ENCODE measurements around the gene SLC25A21. TPM values are rescaled to one million over a fixed set of nuclear protein-coding genes. Genes with fewer than 3 reads are reported as not detected.
"Not testable (repeated sequence)": the region's sequence is repeated elsewhere in the genome, so short reads cannot be mapped to it uniquely, and the experiment has no call there.

Gene SLC25A21
- total RNA-seq, 1 donor from 2014 or later, result not detected

DNA sequence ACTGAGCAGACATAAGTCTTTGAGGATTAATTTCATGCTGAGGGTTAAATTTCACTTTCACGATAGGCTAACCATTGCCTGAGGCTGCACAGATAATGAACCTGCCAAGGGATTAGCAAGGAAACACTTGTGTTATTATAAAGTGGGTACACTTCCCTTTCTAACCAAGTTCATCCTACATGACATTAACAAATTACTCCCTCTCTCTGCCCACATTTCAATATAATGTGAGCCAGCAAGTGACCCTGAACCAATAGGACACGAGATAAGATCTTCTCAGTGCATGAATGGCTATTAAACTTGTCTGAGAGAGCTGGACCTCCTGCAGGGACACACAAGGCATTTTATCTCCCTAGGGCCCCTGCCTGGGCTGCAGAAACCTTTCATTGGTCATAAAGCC is 337.3 kb downstream of the SLC25A21 start:
- DNase-seq (ENCODE audit: low spot score), result no peak

DNA sequence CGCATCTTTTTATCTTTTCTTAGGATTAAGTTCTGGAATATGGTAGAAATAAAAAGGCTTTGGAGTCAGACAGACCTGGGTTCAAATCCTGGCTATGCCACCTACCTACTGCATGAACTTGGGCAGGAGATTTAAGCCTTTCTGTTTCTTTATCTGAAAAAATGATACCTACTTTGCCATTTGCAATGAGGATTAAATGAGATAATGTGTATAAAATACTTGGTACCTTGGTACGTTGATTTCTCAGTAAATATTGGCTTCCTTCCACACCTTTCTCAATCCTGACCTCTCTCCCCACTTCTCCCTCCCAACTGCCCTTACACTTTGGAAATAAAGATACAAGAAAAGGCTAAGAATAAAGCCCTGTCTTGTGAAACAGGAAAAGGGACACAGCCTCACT is 338.1 kb downstream of the SLC25A21 start:
- no peak for DNase-seq (ENCODE audit: low spot score)

DNA sequence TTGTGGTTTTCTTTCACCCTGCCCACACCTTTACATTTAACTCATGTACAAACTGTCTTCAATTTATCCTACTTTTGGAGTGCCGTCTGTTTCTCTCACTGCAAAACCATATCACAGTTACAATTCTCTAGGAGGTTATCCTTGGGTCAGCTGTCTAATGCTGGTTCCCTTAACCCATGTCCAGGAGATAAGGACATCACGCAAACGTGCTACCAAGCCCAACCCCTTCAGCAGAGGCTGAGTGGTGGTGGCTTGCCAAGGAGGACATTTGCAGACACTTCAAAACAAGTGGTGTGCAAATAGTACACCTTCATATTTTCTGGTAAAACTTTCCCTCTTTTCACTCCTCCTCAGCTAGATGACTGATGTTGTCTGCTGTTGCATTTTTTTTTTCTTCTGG is 342.9 kb downstream of the SLC25A21 start:
- DNase-seq (ENCODE audit: low spot score), result no peak

DNA sequence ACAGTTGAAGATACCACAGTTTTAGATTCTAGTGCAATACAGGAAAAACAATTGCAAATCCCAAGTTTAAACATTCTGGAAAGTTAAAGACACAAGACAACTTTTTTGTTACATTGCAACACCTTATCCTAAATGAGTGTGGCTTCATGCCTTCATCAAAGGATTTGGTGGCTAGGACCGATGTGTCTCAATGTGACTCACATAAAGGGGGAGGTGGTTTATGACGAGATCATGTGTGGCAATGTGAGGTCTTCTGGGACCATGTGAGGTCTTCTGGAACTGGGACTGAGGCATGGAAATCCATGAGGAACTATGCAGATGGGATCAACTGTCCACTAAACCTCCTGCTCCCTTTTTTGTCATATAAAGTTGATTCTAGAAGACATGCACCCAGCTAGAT is 344.5 kb downstream of the SLC25A21 start:
- DNase-seq (ENCODE audit: low spot score), result no peak

DNA sequence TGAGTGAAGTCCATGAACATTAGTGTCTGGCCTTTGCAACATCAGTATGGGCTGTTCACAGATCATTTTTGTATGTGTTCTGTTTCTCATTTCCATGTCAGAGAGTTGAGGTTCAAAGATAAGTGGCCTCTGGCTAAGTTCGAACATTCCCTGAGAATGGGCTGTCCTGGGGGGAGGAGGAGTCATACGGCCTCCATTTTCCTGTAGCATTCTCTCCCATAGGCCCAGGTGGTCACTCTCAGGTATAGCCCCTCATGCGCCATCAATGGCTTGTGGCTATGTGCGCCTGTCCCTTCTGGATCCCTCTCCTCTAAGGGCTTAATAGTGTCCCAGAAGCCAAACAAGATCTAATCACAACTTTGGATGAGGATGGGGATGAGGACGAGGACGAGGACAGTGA is 345.8 kb downstream of the SLC25A21 start:
- no peak for DNase-seq (ENCODE audit: low spot score)

DNA sequence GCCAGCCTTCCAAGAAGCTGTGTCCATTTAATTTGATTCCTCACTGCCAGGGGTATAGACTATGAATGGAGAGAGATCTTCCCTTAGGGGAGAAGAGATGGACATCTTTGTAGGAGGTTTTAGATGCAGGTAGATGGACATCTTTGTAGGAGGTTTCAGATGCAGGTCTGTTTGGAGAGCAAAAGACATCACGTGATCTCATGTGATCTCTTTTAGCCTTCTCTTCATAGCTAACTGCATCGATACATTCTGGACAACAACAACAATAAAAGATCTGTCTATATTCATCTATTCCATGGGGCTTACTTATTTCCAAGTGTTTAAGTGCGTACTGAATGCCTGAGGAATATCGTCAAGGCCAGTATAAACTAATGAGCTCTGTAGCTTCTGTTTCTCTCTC is 347.6 kb downstream of the SLC25A21 start:
- no peak for DNase-seq (ENCODE audit: low spot score)

DNA sequence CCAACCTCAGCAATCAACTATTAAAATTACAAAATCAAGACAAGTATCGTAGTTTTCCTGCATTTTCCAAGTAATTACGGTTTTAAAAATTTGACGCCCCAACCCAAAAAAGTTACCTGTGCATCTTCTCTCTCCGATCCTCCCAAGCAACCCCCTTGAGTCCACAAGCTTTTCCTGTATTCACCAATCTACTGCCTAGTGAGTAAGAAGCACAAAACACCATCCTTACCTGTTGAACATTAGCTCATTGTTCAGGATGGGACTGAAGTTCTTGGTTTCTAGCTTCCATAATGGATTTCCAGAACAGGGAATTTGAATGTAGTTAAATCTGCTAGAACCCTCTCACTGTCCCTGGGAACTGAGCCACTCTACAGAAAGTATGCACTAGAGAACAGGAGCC is 348.8 kb downstream of the SLC25A21 start:
- no peak for DNase-seq (ENCODE audit: low spot score)

DNA sequence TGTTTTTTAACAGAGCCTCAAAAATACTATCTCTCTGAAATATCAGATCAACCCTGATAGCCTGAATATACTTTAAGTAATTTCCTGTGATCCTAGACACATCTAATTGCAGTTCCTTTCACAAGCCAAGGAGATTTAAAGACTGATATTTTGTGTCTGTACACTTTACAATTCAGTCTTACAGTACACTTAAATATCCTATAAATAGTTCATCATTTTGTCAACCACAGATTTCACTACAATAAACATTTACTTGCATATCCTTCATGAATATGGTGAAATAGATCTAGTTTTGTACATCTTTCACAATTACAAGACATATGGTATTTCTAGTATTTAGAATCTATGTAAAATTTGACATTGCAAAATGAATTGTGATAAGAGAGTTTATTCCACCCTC is 349.7 kb downstream of the SLC25A21 start:
- DNase-seq (ENCODE audit: low spot score), result no peak

DNA sequence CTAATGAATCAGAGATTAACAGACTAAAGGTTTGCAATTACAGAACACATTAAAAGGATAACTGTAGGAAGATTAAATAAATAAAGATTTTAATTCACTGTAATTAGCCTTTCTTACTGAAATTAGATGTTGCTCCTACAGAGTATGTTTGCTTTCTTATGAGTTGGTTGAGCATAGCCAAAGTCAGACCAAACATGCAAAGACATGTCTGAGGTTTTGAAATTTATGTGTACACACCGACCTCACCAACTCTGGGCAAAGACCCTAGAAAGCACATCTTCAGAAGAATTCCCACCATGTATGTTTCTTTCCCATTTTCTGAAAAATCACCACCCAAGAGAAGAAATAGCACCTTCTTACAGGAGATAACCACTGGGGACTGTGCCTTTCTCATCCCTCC is 351.5 kb downstream of the SLC25A21 start:
- DNase-seq (ENCODE audit: low spot score), result no peak

DNA sequence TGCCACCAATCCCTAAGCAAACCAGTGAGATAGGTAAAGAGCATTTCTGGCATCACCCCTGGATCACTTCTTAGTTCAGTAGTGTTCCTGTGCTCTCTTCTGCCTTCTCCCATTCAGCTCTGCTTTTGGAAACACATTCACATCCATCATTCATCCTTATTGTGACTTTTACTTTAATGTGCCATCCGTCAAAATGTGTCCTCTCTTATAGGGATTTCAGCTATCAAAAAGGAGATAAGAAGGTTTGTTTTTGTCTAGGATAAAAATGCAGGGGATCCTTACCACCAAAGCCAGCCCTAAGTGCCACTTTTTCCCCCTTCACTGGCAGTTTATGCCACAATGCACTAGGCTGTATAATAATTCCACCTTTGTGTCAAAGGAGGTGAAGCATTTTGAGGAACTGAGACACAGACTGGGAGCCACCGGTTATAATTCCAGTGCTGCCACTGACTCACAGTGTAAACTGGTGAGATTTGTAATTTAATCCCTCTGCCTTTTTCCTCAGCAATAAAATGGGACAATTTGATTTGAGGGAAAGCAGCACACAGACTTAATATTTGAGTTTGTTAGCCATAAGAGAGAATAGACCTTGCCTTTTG is 352.2 kb downstream of the SLC25A21 start:
- DNase-seq (ENCODE audit: low spot score), result no peak

DNA sequence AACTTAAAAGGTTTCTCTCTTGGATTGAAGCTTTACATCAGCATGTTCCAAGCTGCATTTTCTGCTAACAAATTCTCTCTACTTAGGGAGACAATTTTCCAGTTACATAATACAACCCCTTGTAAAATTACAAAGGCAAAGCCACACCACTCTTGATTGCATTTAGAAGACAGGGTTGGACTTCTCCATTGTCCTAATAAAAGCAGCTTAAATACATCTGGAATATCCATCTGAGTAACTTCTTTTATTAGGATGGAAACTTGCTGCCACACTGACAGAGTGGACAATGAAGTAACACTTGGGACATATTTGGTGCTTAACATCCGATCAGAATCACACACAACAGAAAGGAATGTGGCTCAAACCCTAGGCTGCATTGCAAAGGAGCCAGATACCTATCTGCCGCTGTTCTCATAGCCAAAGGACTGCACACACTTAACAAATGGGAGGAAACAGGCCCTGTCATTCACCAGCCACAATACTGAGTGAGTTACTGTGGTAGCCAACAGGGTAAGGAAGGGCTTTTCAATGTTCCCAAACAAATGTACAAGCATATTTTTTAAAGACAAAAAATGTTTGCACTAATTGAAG is 353.5 kb downstream of the SLC25A21 start:
- no peak for DNase-seq (ENCODE audit: low spot score)

DNA sequence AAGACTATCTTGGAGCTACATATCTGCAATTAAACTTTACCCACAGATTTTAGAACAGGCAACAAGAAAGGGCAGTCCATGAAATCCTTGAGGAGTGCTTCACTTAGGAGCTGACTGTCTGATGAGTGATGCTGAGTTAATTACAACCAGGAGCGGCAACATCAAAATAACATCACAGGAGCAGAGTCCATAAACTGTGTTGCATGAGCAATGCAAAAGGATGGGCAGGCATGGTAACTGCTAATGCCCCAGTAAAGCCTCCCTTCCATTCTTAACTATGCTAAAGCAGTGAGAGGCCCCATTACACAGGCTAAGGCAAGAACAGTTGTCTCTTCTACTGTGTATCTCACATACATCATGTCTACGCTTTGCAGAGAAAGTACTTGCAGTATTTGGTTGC is 354.2 kb downstream of the SLC25A21 start:
- no peak for DNase-seq (ENCODE audit: low spot score)

DNA sequence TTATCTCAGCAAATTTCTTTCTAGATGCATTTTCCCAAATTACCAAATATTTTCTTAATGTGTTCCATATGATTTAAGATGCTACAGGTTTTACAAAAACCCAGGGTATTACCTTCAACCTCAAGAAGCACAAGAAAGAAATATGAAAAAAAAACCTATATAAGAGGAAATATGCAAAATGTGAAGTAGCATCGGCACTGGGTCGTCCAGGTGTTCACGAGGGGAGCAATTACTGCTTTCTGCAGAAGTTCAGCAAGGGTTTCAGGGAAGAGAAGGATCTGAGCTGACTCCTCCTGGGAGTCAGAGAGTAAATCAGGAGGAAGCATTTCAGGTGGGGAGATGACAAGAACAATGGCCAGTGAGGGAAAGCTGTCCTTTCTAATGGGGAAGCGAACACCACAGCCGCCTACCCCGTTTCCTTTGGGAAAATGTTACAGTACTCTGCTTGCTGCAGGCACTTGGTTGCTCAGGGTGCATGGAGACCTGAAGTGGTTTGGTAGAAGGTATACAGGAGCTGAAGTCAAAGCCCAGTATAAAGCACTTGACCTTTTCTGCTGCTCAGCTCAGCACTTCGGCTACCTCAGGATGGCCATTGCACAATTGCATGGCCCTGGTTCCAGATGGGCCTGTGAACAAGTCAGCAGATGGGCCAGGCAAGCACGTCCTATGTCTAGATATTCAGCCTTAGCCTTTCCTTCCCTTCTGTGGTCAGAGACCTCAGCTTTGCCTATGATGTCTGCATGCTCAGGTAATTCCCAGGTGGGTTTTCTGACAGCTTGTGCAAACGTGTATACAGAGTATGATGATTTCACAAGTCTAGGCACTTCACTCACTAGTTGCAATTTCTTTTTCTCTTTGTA is 355.1 kb downstream of the SLC25A21 start:
- no peak for DNase-seq (ENCODE audit: low spot score)

DNA sequence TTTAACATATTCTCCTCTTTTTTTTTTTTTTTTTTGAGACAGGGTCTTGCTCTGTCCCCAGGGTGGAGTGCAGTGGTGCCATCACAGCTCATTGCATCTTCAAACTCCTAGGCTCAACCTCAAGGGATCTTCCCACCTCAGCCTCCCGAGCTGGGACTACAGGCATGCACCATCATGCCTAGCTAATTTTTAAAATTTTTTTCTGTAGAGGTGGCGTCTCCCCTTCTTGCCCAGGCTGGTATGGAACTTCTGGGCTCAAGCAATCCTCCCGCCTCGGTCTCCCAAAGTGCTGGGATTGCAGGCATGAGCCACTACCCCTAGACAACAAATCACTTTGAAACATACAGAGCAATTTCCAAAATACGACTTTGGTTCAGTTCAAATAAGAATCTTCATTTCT is 355.9 kb downstream of the SLC25A21 start:
- DNase-seq (ENCODE audit: low spot score), result no peak

DNA sequence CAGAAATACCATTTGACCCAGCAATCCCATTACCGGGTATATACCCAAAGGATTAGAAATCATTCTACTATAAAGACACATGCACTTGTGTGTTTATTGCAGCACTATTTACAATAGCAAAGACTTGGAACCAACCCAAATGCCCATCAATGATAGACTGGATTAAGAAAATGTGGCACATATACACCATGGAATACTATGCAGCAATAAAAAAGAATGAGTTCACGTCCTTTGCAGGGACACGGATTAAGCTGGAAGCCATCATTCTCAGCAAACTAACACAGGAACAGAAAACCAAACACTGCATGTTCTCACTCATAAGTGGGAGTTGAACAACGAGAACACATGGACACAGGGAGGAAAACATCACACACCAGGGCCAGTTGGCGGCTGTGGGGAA is 357.6 kb downstream of the SLC25A21 start:
- DNase-seq (ENCODE audit: low spot score), result not testable (repeated sequence)

DNA sequence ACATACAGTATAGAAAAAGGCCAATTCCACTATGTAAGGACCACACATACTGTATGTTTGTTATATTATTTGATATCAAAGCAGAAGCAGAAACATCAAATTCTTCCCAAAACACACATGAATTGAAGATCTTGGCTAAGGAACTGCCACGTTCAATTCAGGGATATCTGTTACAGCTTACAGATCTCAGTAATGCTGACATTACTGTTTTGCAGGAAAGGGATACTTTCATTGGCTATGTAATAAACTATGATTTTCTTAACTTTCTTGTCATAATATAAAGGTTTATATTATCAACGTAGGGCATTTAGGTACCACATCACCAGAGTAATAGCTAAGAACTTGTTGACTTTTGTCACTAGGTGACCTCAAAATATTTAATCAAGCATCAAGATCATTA is 362.2 kb downstream of the SLC25A21 start:
- DNase-seq (ENCODE audit: low spot score), result no peak

DNA sequence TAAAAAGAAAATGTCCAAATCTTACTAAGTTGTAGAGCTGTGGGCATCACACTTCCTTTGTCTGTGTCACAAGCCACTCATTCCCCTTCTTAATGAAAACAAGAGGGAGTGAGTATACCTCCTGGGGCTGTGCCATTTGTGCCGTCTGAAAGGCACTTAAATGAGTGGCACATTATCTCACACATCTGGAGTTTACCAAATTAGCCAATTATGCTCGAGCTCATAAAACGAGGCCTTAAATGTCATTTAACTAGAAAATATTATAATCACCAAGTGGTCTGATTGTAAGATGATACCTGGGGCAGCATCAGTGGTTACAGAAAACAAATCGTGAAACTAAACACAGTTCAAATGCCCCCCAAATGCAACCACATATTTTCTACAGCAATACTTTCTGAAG is 364.7 kb downstream of the SLC25A21 start:
- DNase-seq (ENCODE audit: low spot score), result no peak

DNA sequence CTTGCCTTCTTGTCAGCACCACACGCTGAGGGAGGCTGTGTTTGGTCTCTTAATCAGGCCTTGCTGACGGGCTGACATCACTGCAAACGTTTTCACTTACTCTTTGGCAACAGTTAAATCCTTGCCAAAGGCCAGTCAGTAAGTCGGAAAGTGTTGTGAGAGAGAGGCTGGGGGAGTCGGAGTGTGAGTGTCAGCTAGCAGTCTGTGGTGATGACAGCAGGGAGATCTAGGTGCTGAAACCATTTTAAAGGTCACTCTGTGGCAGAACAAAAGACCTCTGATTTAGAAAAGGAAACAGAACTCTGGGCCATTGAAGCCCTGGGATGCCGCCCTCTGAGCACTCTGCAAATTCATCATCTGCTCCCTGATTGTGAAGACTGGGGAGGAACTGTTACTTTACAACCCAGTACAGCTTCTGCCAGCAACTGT is 367.3 kb downstream of the SLC25A21 start:
- DNase-seq (ENCODE audit: low spot score), result no peak

DNA sequence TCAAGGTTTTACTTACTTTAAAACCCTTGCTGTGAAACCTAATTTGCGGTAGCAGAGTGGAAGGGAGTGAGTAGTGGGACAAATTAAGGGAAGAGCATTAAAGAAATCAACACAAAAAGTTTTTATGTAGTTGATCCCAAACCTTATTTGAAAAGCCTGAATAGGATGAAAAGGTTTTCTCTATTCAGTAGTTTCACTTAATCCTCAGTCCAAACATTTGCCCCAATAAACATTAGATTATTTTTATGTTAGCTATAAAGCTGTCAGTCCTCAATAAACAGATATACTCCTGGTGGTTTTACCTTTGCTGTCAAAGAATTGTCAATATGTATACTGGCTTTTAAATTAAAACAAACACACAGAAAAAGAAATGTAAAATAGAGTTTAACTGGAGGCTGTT is 374.8 kb downstream of the SLC25A21 start:
- no peak for DNase-seq (ENCODE audit: low spot score)

DNA sequence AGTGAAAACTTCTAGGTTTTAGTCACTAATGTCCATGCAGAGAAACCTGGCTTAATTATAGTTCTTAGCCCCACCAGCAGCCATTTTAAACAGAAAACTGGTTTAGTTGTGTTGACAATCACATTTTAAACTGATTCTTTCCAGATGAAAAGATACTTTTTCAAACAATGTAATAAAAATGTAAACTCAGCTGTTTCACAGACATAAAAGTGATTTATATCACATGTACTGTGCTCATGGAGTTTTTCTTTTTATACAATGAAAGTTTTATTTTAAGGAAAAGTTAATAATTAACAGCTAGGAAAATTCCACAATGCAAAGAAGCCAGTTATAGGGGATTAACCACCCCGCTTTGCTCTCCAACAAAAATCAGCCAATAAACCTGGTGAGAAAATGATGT is 381.0 kb downstream of the SLC25A21 start:
- DNase-seq (ENCODE audit: low spot score), result no peak

DNA sequence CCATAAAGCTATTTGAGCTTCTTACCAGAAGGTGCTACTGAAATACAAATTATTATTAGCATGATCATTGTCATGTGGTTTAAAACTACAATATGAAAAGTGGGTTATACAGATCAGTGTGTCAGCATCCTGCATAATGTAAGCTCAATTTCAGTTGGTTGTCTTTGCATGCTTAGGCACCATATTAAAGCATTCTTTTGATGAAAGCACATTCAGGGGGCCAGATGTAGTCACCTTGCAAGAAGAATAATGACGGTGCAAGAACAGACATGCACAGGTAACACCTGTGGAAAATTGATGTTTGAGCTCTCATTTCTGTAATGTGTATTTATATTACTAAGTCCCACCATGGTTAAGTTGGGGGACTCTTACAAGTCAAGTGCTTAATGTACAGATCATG is 386.9 kb downstream of the SLC25A21 start:
- no peak for DNase-seq (ENCODE audit: low spot score)

DNA sequence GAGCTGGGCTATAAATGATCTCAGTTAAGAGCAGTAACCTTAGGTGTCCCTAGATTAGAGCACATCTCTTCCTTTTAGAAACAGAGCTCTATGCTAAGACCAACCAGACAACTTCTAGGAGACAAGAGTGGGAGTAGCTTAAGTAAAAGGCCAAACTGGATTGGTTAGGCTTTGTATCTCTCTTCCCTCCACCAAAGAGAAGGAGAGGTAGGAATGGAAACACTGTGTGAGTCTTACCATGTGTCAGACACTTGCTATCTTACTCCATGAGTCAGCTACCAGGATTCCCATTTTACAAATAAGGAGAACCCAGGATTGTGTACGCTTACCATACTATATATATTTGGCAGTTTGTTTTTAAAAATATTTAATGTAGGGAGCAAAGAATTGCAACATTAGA is 387.9 kb downstream of the SLC25A21 start:
- DNase-seq (ENCODE audit: low spot score), result no peak

DNA sequence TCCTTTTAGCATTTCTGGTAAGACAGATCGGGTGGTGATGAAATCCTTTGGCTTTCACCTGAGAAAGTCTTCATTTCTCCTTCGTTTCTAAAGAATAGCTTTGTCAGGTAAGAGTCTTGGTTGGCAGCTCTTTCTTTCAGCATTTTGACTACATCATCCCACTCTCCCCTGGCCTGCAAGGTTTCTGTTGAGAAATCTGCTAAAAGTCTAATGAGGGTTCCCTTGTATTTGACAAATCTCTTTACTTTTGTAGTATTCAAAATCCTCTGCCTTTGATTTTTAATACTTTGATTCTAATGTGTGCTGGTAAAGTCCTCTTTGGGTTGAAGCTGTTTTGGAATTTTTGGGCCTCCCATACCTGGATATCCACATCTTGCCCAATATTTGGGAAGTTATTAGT is 390.5 kb downstream of the SLC25A21 start:
- DNase-seq (ENCODE audit: low spot score), result no peak
